ENCODE results near the gene FTMT. TPM values are rescaled to one million over a fixed set of nuclear protein-coding genes. Genes with fewer than 3 reads are reported as not detected.

Gene FTMT
- polyA plus RNA-seq, 4 donors = not detected

GRCh38 chr5:121850272-121850671 is 1.4 kb upstream of the FTMT start:
- no peaks in the 10 kb centered on the region for H3K4me1 ChIP-seq (ENCODE audit: control insufficient read depth in 3 of 3, insufficient read depth in 2 of 3, low read depth in 1 of 3, low read length in 2 of 3)
- 81 to 87% (median 81%) methylated on average over 4 of the region's 4 CpGs for WGBS, 3 donors
- no peaks in the 10 kb centered on the region for H3K27me3 ChIP-seq (ENCODE audit: control insufficient read depth in 3 of 3, insufficient read depth in 3 of 3, low read length in 3 of 3)
- H3K36me3 ChIP-seq (ENCODE audit: control insufficient read depth in 3 of 3, insufficient read depth in 2 of 3, low read depth in 1 of 3, low read length in 3 of 3) = no peaks in the 10 kb centered on the region
- H3K4me3 ChIP-seq (ENCODE audit: low read depth in 1 of 3, low read length in 3 of 3) = no peak overlapping the region
- FAIRE-seq = no peak
- H3K27ac ChIP-seq (ENCODE audit: low read depth in 1 of 3, low read length in 2 of 3) = no peak overlapping the region
- no peaks in the 10 kb centered on the region for H3K9me3 ChIP-seq (ENCODE audit: control insufficient read depth in 2 of 2, insufficient read depth in 1 of 2, low read depth in 1 of 2, low read length in 1 of 2)
- no peak for DNase-seq

- DNase-seq = no peak
- Histone ChIP-seq H3K27me3 (ENCODE audit: control insufficient read depth in 3 of 3, insufficient read depth in 3 of 3, low read length in 3 of 3) (no peaks in the 10 kb centered on the region), H3K9me3 (ENCODE audit: control insufficient read depth in 2 of 2, insufficient read depth in 1 of 2, low read depth in 1 of 2, low read length in 1 of 2) (no peaks in the 10 kb centered on the region), H3K36me3 (ENCODE audit: control insufficient read depth in 3 of 3, insufficient read depth in 2 of 3, low read depth in 1 of 3, low read length in 3 of 3) (no peaks in the 10 kb centered on the region), H3K4me3 (ENCODE audit: low read depth in 1 of 3, low read length in 3 of 3) (no peak overlapping the region), H3K27ac (ENCODE audit: low read depth in 1 of 3, low read length in 2 of 3) (no peak overlapping the region), H3K4me1 (ENCODE audit: control insufficient read depth in 3 of 3, insufficient read depth in 2 of 3, low read depth in 1 of 3, low read length in 2 of 3) (no peaks in the 10 kb centered on the region)
- no peak for FAIRE-seq
- WGBS, 3 donors = 56 to 64% (median 62%) methylated on average over 2 of the region's 2 CpGs
These were observed 2.2 kb downstream of the FTMT start for GRCh38 chr5:121853850-121854249.

- FAIRE-seq (no peak), DNase-seq (no peak)
- 66 to 78% (median 68%) methylated on average over 3 of the region's 3 CpGs for WGBS, 3 donors
These were observed 11.1 kb downstream of the FTMT start for GRCh38 chr5:121862801-121863200.

GRCh38 chr5:121863753-121864285 is 12.1 kb downstream of the FTMT start:
- Histone ChIP-seq H3K27ac (ENCODE audit: low read depth in 1 of 3, low read length in 2 of 3) (no peak overlapping the region), H3K36me3 (ENCODE audit: control insufficient read depth in 3 of 3, insufficient read depth in 2 of 3, low read depth in 1 of 3, low read length in 3 of 3) (no peaks in the 10 kb centered on the region), H3K4me1 (ENCODE audit: control insufficient read depth in 3 of 3, insufficient read depth in 2 of 3, low read depth in 1 of 3, low read length in 2 of 3) (no peaks in the 10 kb centered on the region), H3K4me3 (ENCODE audit: low read depth in 1 of 3, low read length in 3 of 3) (no peak overlapping the region), H3K27me3 (ENCODE audit: control insufficient read depth in 3 of 3, insufficient read depth in 3 of 3, low read length in 3 of 3) (no peaks in the 10 kb centered on the region), H3K9me3 (ENCODE audit: control insufficient read depth in 2 of 2, insufficient read depth in 1 of 2, low read depth in 1 of 2, low read length in 1 of 2) (no peaks in the 10 kb centered on the region)
- FAIRE-seq (no peak), DNase-seq (peak; percentile 24 to 35)
- WGBS, 3 donors = 8 to 42% (median 28%) methylated on average over 2 of the region's 2 CpGs

More at GRCh38 chr5:121862801-121863200, 11.1 kb downstream of the FTMT start:
- Histone ChIP-seq H3K27me3 (ENCODE audit: control insufficient read depth in 3 of 3, insufficient read depth in 3 of 3, low read length in 3 of 3) (no peaks in the 10 kb centered on the region), H3K27ac (ENCODE audit: low read depth in 1 of 3, low read length in 2 of 3) (no peak overlapping the region), H3K4me1 (ENCODE audit: control insufficient read depth in 3 of 3, insufficient read depth in 2 of 3, low read depth in 1 of 3, low read length in 2 of 3) (no peaks in the 10 kb centered on the region), H3K4me3 (ENCODE audit: low read depth in 1 of 3, low read length in 3 of 3) (no peak overlapping the region), H3K9me3 (ENCODE audit: control insufficient read depth in 2 of 2, insufficient read depth in 1 of 2, low read depth in 1 of 2, low read length in 1 of 2) (no peaks in the 10 kb centered on the region), H3K36me3 (ENCODE audit: control insufficient read depth in 3 of 3, insufficient read depth in 2 of 3, low read depth in 1 of 3, low read length in 3 of 3) (no peaks in the 10 kb centered on the region)

- 76 to 86% (median 80%) methylated on average over 3 of the region's 3 CpGs for WGBS, 3 donors
- Histone ChIP-seq H3K36me3 (ENCODE audit: control insufficient read depth in 3 of 3, insufficient read depth in 2 of 3, low read depth in 1 of 3, low read length in 3 of 3) (no peaks in the 10 kb centered on the region), H3K27me3 (ENCODE audit: control insufficient read depth in 3 of 3, insufficient read depth in 3 of 3, low read length in 3 of 3) (no peaks in the 10 kb centered on the region), H3K4me1 (ENCODE audit: control insufficient read depth in 3 of 3, insufficient read depth in 2 of 3, low read depth in 1 of 3, low read length in 2 of 3) (no peaks in the 10 kb centered on the region), H3K27ac (ENCODE audit: low read depth in 1 of 3, low read length in 2 of 3) (no peak overlapping the region), H3K9me3 (ENCODE audit: control insufficient read depth in 2 of 2, insufficient read depth in 1 of 2, low read depth in 1 of 2, low read length in 1 of 2) (no peaks in the 10 kb centered on the region), H3K4me3 (ENCODE audit: low read depth in 1 of 3, low read length in 3 of 3) (no peak overlapping the region)
- DNase-seq (no peak), FAIRE-seq (no peak)
These were observed 15.7 kb downstream of the FTMT start for GRCh38 chr5:121867403-121867802.

- WGBS, 3 donors = 40 to 45% (median 44%) methylated on average over 2 of the region's 2 CpGs
- H3K4me3 ChIP-seq (ENCODE audit: low read depth in 1 of 3, low read length in 3 of 3) = no peak overlapping the region
- no peak for FAIRE-seq
These were observed 18.8 kb downstream of the FTMT start for GRCh38 chr5:121870489-121870888.

GRCh38 chr5:121872856-121873255 is 21.2 kb downstream of the FTMT start:
- no peaks in the 10 kb centered on the region for H3K9me3 ChIP-seq (ENCODE audit: control insufficient read depth in 2 of 2, insufficient read depth in 1 of 2, low read depth in 1 of 2, low read length in 1 of 2)
- WGBS, 3 donors = 88 to 95% (median 91%) methylated on average over 2 of the region's 2 CpGs
- no peaks in the 10 kb centered on the region for H3K36me3 ChIP-seq (ENCODE audit: control insufficient read depth in 3 of 3, insufficient read depth in 2 of 3, low read depth in 1 of 3, low read length in 3 of 3)
- H3K4me3 ChIP-seq (ENCODE audit: low read depth in 1 of 3, low read length in 3 of 3) = no peak overlapping the region
- no peaks in the 10 kb centered on the region for H3K27me3 ChIP-seq (ENCODE audit: control insufficient read depth in 3 of 3, insufficient read depth in 3 of 3, low read length in 3 of 3)
- DNase-seq (no peak), FAIRE-seq (no peak)
- no peaks in the 10 kb centered on the region for H3K4me1 ChIP-seq (ENCODE audit: control insufficient read depth in 3 of 3, insufficient read depth in 2 of 3, low read depth in 1 of 3, low read length in 2 of 3)
- H3K27ac ChIP-seq (ENCODE audit: low read depth in 1 of 3, low read length in 2 of 3) = no peak overlapping the region

More at GRCh38 chr5:121870489-121870888, 18.8 kb downstream of the FTMT start:
- Histone ChIP-seq H3K27me3 (ENCODE audit: control insufficient read depth in 3 of 3, insufficient read depth in 3 of 3, low read length in 3 of 3) (no peaks in the 10 kb centered on the region), H3K9me3 (ENCODE audit: control insufficient read depth in 2 of 2, insufficient read depth in 1 of 2, low read depth in 1 of 2, low read length in 1 of 2) (no peaks in the 10 kb centered on the region), H3K36me3 (ENCODE audit: control insufficient read depth in 3 of 3, insufficient read depth in 2 of 3, low read depth in 1 of 3, low read length in 3 of 3) (no peaks in the 10 kb centered on the region), H3K4me1 (ENCODE audit: control insufficient read depth in 3 of 3, insufficient read depth in 2 of 3, low read depth in 1 of 3, low read length in 2 of 3) (no peaks in the 10 kb centered on the region), H3K27ac (ENCODE audit: low read depth in 1 of 3, low read length in 2 of 3) (no peak overlapping the region)
- DNase-seq = peak in 1 of 2 donors; percentile 5

GRCh38 chr5:121873409-121873808 is 21.7 kb downstream of the FTMT start:
- Histone ChIP-seq H3K36me3 (ENCODE audit: control insufficient read depth in 3 of 3, insufficient read depth in 2 of 3, low read depth in 1 of 3, low read length in 3 of 3) (no peaks in the 10 kb centered on the region), H3K9me3 (ENCODE audit: control insufficient read depth in 2 of 2, insufficient read depth in 1 of 2, low read depth in 1 of 2, low read length in 1 of 2) (no peaks in the 10 kb centered on the region), H3K27me3 (ENCODE audit: control insufficient read depth in 3 of 3, insufficient read depth in 3 of 3, low read length in 3 of 3) (no peaks in the 10 kb centered on the region), H3K4me1 (ENCODE audit: control insufficient read depth in 3 of 3, insufficient read depth in 2 of 3, low read depth in 1 of 3, low read length in 2 of 3) (no peaks in the 10 kb centered on the region), H3K27ac (ENCODE audit: low read depth in 1 of 3, low read length in 2 of 3) (no peak overlapping the region), H3K4me3 (ENCODE audit: low read depth in 1 of 3, low read length in 3 of 3) (no peak overlapping the region)
- DNase-seq (no peak), FAIRE-seq (no peak)
- 84 to 91% (median 90%) methylated on average over 1 of the region's 1 CpG for WGBS, 3 donors

GRCh38 chr5:121885630-121886029 is 33.9 kb downstream of the FTMT start:
- Histone ChIP-seq H3K27me3 (ENCODE audit: control insufficient read depth in 3 of 3, insufficient read depth in 3 of 3, low read length in 3 of 3) (no peaks in the 10 kb centered on the region), H3K9me3 (ENCODE audit: control insufficient read depth in 2 of 2, insufficient read depth in 1 of 2, low read depth in 1 of 2, low read length in 1 of 2) (peaks cover 0 to 5% of the 10 kb centered on the region in 2 donors), H3K4me1 (ENCODE audit: control insufficient read depth in 3 of 3, insufficient read depth in 2 of 3, low read depth in 1 of 3, low read length in 2 of 3) (no peaks in the 10 kb centered on the region), H3K4me3 (ENCODE audit: low read depth in 1 of 3, low read length in 3 of 3) (no peak overlapping the region), H3K27ac (ENCODE audit: low read depth in 1 of 3, low read length in 2 of 3) (no peak overlapping the region), H3K36me3 (ENCODE audit: control insufficient read depth in 3 of 3, insufficient read depth in 2 of 3, low read depth in 1 of 3, low read length in 3 of 3) (no peaks in the 10 kb centered on the region)
- FAIRE-seq = no peak
- no peak for DNase-seq
- WGBS, 3 donors = 61 to 65% (median 63%) methylated on average over 2 of the region's 2 CpGs
